NCI-H526 treated with DMSO at 0.1 percent for 48 hours (cell line): ENCODE results near the gene RALGPS2.

Experiments
- DNase-seq: peaks from one replicate; lab custom pipeline; 2025; lab: John Stamatoyannopoulos, UW

Gene RALGPS2

DNA sequence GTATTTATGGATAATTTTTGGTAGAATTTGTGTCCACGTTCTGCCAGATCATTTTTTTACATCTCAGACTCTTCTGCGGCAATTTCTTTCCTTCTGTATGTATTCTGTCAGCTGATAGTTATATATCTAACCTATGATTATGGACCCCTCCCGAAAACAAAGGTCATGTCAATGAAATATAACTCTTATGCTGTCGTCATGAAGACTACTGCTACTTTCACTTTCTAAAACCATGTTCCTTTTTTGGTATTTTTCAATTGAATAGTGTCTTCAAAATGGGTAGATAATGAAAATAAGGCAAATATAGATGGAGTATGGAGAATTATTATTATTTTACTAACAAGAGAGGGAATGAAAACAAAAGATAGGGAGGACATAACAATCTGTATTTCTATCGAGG, 142.6 kb downstream of the RALGPS2 start:
- no peak for DNase-seq

GRCh38 chr1:178868706-178869105, 143.7 kb downstream of the RALGPS2 start:
- DNase-seq, result no peak

GRCh38 chr1:178869119-178869697, 144.2 kb downstream of the RALGPS2 start:
- no peak for DNase-seq

- DNase-seq, result no peak
These were observed 145.2 kb downstream of the RALGPS2 start for GRCh38 chr1:178870221-178870620.

DNA sequence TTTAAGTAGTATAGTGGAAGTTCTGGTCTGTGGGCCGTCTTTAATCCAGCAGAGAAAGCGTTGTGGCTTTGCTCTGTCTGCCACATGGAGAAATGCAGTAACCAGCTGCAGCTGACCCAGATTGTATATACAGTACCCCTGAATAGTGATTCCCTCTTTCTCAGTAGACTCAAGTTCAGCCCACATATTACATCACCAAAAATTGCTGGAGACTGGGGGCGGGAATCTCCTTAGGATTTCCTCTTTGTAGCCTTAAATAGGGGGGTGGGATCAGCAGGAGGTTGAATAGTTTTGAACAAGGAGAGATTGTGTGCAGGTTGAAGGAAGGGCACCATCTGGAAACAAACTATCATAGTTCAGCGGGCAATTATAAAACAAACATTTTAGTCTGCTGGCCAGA, 145.9 kb downstream of the RALGPS2 start, which contains the start of gene ANGPTL1:
Gene ANGPTL1, minus strand, starts transcription at position 134 of the 400 bp plus-strand sequence. CDS start 5,301 bp downstream, outside the sequence.
- no peak for DNase-seq

DNA sequence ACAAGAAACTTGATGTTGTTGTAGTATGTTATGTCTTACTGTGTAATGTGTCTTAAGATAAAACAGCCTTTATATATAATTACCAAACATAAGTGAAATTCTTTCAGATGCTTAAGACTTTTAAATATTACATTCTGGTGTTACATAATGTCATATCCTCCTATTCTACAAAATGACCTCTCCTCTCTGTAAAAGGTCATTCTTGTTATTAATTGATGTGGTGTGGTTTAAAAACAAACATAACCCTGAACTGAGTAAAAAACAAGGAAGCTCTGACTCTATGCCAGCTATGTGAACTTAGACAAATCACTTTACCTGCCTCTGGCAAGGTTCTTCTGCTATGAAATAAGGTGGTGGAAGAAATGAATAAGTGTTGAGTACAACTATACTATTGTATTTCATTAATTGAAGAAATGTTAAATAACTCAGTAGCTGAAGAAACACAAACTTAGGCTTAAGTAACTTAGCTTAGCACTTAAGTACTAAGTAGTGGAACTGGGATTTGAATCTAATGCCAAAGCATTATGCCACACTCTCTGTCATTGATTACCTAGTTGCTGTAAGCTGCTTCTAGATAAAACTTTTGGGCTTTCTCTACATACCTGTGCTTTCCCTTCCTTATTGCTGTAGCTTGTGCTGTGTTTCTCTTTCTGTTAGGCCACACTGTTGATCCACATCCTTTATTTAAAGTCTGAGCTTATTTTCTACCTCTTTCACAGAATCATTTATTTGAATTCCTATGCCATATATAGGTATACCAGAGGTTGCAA, 146.7 kb downstream of the RALGPS2 start:
- DNase-seq, result no peak

- DNase-seq, result no peak
These were observed 149.9 kb downstream of the RALGPS2 start for GRCh38 chr1:178874966-178875365.

DNA sequence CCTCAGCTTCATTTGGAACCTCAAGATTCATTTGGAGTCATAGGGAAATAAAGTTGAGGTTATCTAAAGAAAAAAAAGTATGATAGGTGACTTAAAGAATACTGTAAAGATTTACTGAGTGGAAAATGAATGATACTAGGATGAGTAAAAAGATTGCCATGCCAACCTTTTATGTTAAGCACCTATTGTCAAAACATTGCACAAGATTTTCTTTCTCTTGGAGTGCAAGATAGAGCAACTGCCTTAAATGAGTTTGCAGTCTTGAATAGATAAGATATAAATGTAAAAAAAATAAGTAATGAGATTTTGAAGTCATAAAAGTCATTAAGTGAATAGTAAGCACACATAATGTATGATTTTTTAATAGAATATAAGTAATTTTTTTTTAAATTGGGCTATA, 150.9 kb downstream of the RALGPS2 start:
- no peak for DNase-seq

DNA sequence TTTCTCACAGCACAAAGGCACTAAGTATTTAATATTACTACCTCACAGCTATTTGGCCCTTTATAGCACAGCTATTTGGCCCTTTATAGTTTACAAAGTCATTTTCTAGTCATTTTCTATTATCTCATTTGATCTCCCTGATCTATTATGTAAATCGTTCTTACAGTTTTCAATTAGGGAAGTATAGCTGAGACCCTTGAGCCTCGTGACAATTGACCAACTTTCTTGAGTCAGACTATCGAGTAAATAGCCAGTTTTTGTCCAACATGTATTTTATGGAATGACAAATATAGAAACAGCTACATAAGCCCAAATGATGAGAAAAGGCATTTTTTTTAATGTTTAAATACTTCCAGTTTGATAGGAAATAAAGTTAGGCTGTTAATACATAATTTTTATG, 152.9 kb downstream of the RALGPS2 start:
- DNase-seq, result no peak

GRCh38 chr1:178881950-178882349, 156.9 kb downstream of the RALGPS2 start:
- no peak for DNase-seq

- no peak for DNase-seq
These were observed 160.8 kb downstream of the RALGPS2 start for GRCh38 chr1:178885869-178886268.

DNA sequence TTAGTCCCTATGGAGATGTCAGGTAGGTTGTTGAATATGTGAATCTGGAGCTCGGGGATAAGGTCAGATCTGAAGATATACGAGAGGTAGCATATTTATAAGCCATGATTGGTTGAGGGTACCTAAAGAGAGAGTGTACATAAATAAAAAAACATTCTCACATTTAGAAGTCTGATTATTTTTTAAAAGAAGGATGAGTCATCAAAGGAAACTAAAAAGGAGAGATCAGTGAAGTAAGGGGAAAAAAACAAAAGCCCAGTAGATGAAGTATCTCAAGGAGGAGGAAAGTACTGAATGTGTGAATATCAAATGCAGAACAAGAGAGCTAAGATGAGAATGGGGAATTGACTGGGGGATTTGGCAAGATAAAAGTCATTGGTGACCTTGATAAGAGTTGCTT, 161.5 kb downstream of the RALGPS2 start:
- DNase-seq, result no peak

GRCh38 chr1:178895928-178896327, 170.9 kb downstream of the RALGPS2 start:
- DNase-seq, result no peak

GRCh38 chr1:178898401-178898800, 173.4 kb downstream of the RALGPS2 start:
- DNase-seq, result no peak

DNA sequence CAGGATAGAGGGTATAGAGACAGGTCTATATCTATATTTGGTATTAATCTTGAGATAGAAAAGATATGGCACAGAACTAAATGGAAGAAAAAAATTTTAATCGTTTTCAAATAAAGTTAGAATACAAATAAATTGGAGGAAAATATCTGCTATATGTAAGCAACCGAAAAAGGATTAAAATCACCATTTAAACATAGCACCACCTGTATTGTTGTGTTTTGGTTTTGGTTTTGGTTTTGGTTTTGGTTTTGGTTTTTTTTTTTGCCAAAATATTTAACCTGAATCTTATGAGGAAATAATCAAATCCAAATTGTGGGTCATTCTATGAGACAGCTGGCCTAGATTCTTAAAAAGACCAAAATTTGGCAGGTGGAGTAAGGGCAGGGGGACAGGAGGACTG, 174.4 kb downstream of the RALGPS2 start:
- DNase-seq, result no peak

GRCh38 chr1:178901482-178902125, 176.6 kb downstream of the RALGPS2 start:
- DNase-seq, result no peak

DNA sequence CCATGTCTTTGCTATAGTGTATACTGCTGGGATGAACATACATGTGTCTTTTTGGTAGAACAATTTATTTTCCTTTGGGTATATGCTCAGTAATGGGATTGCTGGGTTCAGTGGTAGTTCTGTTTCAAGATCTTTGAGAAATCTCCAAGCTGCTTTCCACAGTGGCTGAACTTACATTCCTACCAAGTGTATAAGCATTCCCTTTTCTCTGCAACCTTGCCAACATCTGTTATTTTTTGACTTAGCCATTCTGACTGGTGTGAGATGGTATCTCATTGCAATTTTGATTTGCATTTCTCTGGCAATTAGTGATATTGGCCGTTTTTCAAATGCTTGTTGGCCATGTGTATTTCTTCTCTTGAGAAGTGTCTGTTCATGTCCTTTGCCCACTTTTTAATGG, 183.3 kb downstream of the RALGPS2 start:
- no peak for DNase-seq

- DNase-seq, result no peak
These were observed 185.0 kb downstream of the RALGPS2 start for GRCh38 chr1:178910023-178910422.

DNA sequence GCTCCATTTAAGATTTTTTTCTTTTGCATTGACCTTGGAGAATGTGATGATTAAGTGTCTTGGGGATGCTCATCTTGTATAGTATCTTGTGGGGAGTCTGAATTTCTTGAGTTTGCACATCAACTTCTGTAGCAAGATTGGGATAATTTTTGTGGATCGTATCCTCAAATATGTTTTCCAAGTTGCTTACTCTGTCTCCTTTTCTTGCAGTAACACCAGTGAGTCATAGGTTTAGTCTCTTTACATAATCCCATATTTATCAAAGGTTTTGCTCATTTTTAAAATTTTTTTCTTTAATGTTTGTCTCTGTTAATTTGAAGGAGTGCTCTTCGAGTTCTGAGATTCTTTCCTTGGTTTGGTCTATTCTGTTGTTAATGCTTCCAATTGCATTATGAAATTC, 187.6 kb downstream of the RALGPS2 start:
- no peak for DNase-seq

GRCh38 chr1:178916448-178917174, 191.6 kb downstream of the RALGPS2 start:
- no peak for DNase-seq

DNA sequence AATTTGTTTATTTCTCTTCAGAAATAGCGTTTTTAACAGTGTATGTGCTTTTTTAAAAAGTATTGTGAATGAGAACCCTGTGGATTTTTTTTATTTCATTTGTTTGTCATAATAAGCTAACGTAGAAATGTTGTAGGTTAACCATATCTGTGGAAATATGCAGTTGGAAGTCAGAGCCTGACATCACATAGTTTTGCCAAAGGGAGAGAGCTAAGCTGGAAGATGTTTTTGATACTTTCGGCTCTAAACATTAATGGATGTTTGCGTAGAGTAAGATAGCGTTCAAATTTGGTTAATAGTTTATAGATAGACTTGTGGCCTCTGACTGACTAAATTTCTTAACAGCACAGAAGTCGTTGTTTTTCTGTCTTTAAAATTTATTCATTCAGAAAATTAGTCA, 193.3 kb downstream of the RALGPS2 start:
- no peak for DNase-seq

- DNase-seq, result no peak
These were observed 193.9 kb downstream of the RALGPS2 start for GRCh38 chr1:178918955-178919354.

- DNase-seq, result no peak
These were observed 194.5 kb downstream of the RALGPS2 start for GRCh38 chr1:178919581-178919980.
